Inflammatory macrophage (primary cell): ENCODE data around the gene ZFP64.

Source experiments
- DNase-seq, 2 donors: peaks; one replicate each; pipeline ENCODE4 v3.0.0-alpha.2; 2020 to 2022

Gene ZFP64

DNA sequence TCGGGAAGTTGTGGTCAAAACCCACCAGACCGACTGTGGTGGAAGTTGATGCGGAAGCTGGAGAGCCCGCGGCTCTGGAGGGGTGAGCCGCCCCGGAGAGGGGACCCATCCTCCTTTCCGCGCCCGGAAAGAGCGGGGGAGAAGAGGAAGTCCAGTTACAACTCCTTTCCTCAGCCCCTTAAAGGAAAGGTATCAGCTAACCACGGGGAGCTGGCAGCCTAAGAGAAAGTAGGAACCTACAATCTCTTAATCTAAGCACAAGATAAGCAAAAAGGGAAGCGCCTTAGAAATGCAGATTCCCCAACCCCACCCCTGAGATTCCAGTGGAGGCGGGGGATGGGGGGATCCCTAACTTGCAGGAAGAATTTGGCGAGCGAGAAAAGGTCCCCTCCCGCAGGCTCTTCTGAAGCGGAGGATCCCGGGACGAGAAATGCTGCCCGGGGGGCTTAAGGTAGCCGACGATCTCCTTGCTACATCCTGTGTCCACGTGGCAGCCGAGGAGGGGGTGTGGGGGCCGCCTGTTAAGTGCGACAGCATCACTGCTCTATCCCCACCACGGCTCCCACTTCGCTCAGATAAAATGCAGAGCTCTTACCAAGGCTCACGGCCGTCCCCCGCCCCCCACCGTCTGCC, 87.5 kb downstream of the ZFP64 start:
- DNase-seq, result peak; percentile 27 to 53

DNA sequence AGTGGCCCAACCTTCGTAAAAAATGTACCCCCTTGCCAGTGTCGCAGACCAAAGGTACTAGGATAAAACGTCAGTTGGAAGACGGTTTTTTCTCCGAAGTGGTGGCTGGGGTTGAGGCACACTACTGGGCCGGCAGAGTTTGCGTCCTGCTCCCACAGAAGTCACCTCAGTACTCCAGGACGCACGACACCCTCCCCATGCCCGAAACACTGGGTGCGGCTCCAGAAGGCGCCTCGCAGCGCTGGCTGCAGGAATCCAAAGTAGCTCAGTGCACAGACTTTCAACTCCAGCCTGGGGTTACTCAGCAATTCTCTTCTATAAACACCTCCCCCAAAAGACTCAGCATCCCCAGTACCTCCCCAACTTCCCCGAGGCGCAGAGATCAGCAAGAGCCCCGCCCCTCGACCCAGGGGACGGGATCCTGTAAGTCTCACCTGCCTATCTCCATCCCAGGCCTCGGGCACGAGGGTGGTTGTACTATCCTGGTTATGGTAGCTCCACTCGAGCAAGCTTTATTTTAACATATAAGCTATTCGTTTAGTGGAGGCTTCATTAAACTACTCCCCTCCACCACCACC, 88.2 kb downstream of the ZFP64 start:
- peak in 1 of 2 donors; percentile 14 for DNase-seq

DNA sequence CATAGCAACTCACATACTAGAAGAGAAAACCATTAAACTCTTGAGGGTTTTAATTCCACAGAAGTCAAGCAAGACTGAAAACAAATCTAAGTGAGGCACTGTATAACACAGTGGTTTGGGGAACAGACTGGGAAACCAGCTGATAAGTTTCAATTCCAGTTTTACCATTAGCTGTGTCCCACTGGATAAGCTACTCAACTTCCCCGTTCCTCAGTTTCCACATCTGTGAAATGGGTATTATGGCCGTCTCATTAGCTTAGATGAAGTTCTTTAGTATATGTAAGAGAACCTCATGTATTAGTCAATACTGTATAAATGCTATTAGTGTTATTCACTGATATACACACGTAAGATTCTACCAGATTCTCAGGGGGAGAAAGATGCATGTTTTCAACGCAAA, 89.0 kb downstream of the ZFP64 start:
- DNase-seq, result no peak

DNA sequence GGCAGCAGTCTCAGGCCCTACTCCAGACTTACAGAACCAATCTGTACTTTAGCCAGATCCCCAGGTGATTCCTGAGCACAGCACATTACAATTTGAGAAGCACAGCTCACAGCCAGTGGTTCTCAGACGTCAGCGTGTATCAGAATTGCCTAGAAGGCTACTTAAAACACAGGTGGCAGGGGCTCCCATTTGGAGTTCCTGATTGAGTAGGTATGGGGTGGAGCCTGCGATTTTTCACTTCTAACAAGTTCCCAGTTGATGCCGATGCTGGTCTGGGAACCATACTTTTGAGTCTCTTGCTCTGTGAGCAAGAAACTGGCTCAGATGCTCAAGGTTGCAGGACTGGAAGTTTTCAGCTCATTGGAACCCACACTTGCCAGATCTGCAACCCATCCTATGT, 89.5 kb downstream of the ZFP64 start:
- DNase-seq, result no peak
